Thyroid gland (tissue), 4 donors: ENCODE results near the gene FASTK.

ENCODE experiments used
- POLR2A ChIP-seq, 2 donors: fragments of 450-650 bp; IDR thresholded peaks; one replicate each; pipeline ENCODE4 v1.6.1; 2017; ENCODE audit warnings: antibody characterized with exemption in 2 of 2, mild to moderate bottlenecking in 2 of 2, moderate library complexity in 1 of 2
- TF ChIP-seq, protein P1 (sequence below), 6 experiments: fragments of 200-600 bp in 3 of 6; fragments of 450-650 bp in 3 of 6; sonication (generic) in 3 of 6; IDR thresholded peaks; one replicate each; pipeline ENCODE4 v1.5.1; 2016 to 2019; ENCODE audit warnings: antibody characterized with exemption in 6 of 6, mild to moderate bottlenecking in 2 of 6, inconsistent platforms in 1 of 6, moderate library complexity in 1 of 6

GRCh38 chr7:151064993-151065392 is 15.6 kb downstream of the FASTK start:
- no peak for TF ChIP-seq POLR2A (IDR thresholded peaks at IDR 0.05)
- TF ChIP-seq, protein P1, sequence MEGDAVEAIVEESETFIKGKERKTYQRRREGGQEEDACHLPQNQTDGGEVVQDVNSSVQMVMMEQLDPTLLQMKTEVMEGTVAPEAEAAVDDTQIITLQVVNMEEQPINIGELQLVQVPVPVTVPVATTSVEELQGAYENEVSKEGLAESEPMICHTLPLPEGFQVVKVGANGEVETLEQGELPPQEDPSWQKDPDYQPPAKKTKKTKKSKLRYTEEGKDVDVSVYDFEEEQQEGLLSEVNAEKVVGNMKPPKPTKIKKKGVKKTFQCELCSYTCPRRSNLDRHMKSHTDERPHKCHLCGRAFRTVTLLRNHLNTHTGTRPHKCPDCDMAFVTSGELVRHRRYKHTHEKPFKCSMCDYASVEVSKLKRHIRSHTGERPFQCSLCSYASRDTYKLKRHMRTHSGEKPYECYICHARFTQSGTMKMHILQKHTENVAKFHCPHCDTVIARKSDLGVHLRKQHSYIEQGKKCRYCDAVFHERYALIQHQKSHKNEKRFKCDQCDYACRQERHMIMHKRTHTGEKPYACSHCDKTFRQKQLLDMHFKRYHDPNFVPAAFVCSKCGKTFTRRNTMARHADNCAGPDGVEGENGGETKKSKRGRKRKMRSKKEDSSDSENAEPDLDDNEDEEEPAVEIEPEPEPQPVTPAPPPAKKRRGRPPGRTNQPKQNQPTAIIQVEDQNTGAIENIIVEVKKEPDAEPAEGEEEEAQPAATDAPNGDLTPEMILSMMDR (IDR thresholded peaks at IDR 0.05) = no peak
